GM19452 (cell line): ENCODE data around the gene STK32C.
"Not testable (repeated sequence)": the region's sequence is repeated elsewhere in the genome, so short reads cannot be mapped to it uniquely, and the experiment has no call there.

Experiments
- ATAC-seq: cut with Tn5 transposase; IDR thresholded peaks from one replicate; pipeline ENCODE4 v1.9.1; 2021; ENCODE audit not compliant: unreplicated experiment

The STK32C gene

GRCh38 chr10:132303361-132304115 lies 4.2 kb downstream of the STK32C start:
- no peak for ATAC-seq

- no peak for ATAC-seq
Observed at GRCh38 chr10:132302421-132303310, 5.1 kb downstream of the STK32C start.

GRCh38 chr10:132301371-132302330 lies 6.1 kb downstream of the STK32C start:
- ATAC-seq = no peak

- no peak for ATAC-seq
Observed at GRCh38 chr10:132300582-132300981, 7.2 kb downstream of the STK32C start.

- no peak for ATAC-seq
Observed at GRCh38 chr10:132299371-132300336, 8.1 kb downstream of the STK32C start.

- no peak for ATAC-seq
Observed at GRCh38 chr10:132298038-132298881, 9.5 kb downstream of the STK32C start.

GRCh38 chr10:132297526-132297925 lies 10.2 kb downstream of the STK32C start:
- ATAC-seq = no peak

GRCh38 chr10:132296666-132297443 lies 10.9 kb downstream of the STK32C start:
- no peak for ATAC-seq

GRCh38 chr10:132295481-132295880 lies 12.3 kb downstream of the STK32C start:
- not testable (repeated sequence) for ATAC-seq

- no peak for ATAC-seq
Observed at GRCh38 chr10:132294561-132295318, 13.0 kb downstream of the STK32C start.

GRCh38 chr10:132293813-132294520 lies 13.8 kb downstream of the STK32C start:
- no peak for ATAC-seq

GRCh38 chr10:132293201-132293812 lies 14.4 kb downstream of the STK32C start:
- ATAC-seq = no peak

GRCh38 chr10:132292287-132293200 lies 15.2 kb downstream of the STK32C start:
- ATAC-seq = no peak

GRCh38 chr10:132291826-132292225 lies 15.9 kb downstream of the STK32C start:
- no peak for ATAC-seq

- ATAC-seq = no peak
Observed at GRCh38 chr10:132290631-132291030, 17.1 kb downstream of the STK32C start.
